Breast epithelium (tissue), 4 donors: ENCODE results near the gene SLC6A1. TPM values are rescaled to one million over a fixed set of nuclear protein-coding genes. Genes with fewer than 3 reads are reported as not detected.

Experiments
- DNase-seq, 2 donors: peaks; one replicate each; pipeline ENCODE4 v3.0.0-alpha.2; 2019; ENCODE audit warnings: low spot score in 2 of 2
- H3K27ac ChIP-seq, 2 donors: fragments of 200-600 bp; sonication (generic) in 1 of 2; one replicate each; pipeline ENCODE4 v1.5.1; 2016 to 2019; ENCODE audit warnings: mild to moderate bottlenecking in 1 of 2
- H3K27me3 ChIP-seq, 2 donors: fragments of 200-600 bp; sonication (generic) in 1 of 2; one replicate each; pipeline versions ENCODE4 v1.5.1 to v1.6.0; 2017 to 2019; ENCODE audit warnings: control low read depth in 1 of 2, mild to moderate bottlenecking in 1 of 2
- H3K36me3 ChIP-seq: fragments of 200-600 bp; one replicate; pipeline ENCODE4 v1.5.1; 2019
- H3K4me1 ChIP-seq, 2 donors: fragments of 200-600 bp; sonication (generic); one replicate each; pipeline ENCODE4 v1.5.1; 2016 to 2019; ENCODE audit warnings: control low read depth in 1 of 2
- H3K4me3 ChIP-seq, 3 donors: fragments of 200-600 bp; sonication (generic); 1 replicate in 2 of 3; 2 replicates in 1 of 3; pipeline ENCODE4 v1.5.1; 2016 to 2019; ENCODE audit warnings: mild to moderate bottlenecking in 3 of 3, moderate library complexity in 2 of 3
- H3K9me3 ChIP-seq, 2 donors: fragments of 200-600 bp; sonication (generic) in 1 of 2; one replicate each; pipeline ENCODE4 v1.5.1; 2016 to 2019; ENCODE audit warnings: control low read depth in 1 of 2
- POLR2A ChIP-seq: fragments of 450-650 bp; IDR thresholded peaks from one replicate; pipeline ENCODE4 v1.6.1; 2016; ENCODE audit warnings: antibody characterized with exemption, mild to moderate bottlenecking, moderate library complexity
- POLR2AphosphoS5 ChIP-seq, 3 donors: sonication (generic); formaldehyde crosslinking; IDR thresholded peaks; one replicate each; pipeline ENCODE4 v1.6.1; 2017; ENCODE audit warnings: antibody characterized with exemption in 3 of 3
- intact Hi-C: fragments of 100-400 bp; cut with DNase I; formaldehyde crosslinking; loops from one replicate; pipeline ENCODE4 v1.15.1; 2023; ENCODE audit warnings: low total_unique reads
- total RNA-seq, 3 donors: library from RNA; depleted of rRNA; stranded (reverse); fragments of >200 nt; gene quantifications; one replicate each; pipeline ENCODE4 v1.1.0, GENCODE V29; 2016
- TF ChIP-seq, protein P1 (sequence below), 3 donors: fragments of 450-650 bp; IDR thresholded peaks; one replicate each; pipeline ENCODE4 v1.5.1; 2016 to 2017; ENCODE audit warnings: antibody characterized with exemption in 3 of 3, mild to moderate bottlenecking in 3 of 3, moderate library complexity in 3 of 3

SLC6A1 gene
- total RNA-seq, 3 donors from 2014 or later = under 0.01 to 0.32 (median 0.29) TPM

- TF ChIP-seq POLR2A (no peak), POLR2AphosphoS5 (IDR thresholded peaks at IDR 0.05) (no peak)
- TF ChIP-seq, protein P1, sequence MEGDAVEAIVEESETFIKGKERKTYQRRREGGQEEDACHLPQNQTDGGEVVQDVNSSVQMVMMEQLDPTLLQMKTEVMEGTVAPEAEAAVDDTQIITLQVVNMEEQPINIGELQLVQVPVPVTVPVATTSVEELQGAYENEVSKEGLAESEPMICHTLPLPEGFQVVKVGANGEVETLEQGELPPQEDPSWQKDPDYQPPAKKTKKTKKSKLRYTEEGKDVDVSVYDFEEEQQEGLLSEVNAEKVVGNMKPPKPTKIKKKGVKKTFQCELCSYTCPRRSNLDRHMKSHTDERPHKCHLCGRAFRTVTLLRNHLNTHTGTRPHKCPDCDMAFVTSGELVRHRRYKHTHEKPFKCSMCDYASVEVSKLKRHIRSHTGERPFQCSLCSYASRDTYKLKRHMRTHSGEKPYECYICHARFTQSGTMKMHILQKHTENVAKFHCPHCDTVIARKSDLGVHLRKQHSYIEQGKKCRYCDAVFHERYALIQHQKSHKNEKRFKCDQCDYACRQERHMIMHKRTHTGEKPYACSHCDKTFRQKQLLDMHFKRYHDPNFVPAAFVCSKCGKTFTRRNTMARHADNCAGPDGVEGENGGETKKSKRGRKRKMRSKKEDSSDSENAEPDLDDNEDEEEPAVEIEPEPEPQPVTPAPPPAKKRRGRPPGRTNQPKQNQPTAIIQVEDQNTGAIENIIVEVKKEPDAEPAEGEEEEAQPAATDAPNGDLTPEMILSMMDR (IDR thresholded peaks at IDR 0.05) = no peak
- no peaks in the 10 kb centered on the region for H3K9me3 ChIP-seq
- no peak overlapping the region for H3K27ac ChIP-seq
- peaks cover 0 to 68% of the 10 kb centered on the region in 2 donors for H3K27me3 ChIP-seq
- H3K4me1 ChIP-seq = no peaks in the 10 kb centered on the region
- intact Hi-C loops = no loop called here
- H3K36me3 ChIP-seq = no peaks in the 10 kb centered on the region
- no peak overlapping the region for H3K4me3 ChIP-seq
- no peak for DNase-seq
Observed at GRCh38 chr3:10997196-10997595, 4.6 kb downstream of the SLC6A1 start.

DNA sequence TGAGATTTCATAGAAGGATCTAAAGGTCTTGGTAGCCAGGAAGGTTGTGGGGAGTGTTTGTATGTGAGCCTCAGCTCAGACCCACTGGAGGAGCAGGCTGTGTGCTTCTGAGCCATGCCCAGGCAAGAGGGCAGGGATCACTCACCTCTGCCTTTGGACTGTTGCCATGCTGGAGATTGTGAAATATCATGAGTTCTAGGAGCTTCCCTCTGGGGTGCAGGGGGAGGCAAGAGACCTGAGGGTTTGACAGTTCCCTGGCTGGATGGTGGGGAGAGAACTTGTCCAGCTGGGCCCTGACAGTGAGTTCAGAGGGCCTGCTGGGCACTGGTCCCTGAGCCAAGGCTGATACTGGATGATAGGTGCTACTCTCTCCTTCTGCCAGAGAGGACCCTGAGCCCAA, 6.0 kb downstream of the SLC6A1 start:
- Histone ChIP-seq H3K9me3 (no peaks in the 10 kb centered on the region), H3K4me1 (no peaks in the 10 kb centered on the region), H3K27ac (no peak overlapping the region), H3K27me3 (peaks cover 0 to 63% of the 10 kb centered on the region in 2 donors), H3K36me3 (no peaks in the 10 kb centered on the region), H3K4me3 (no peak overlapping the region)
- DNase-seq = no peak
- TF ChIP-seq POLR2A = no peak
- TF ChIP-seq, protein P1 (IDR thresholded peaks at IDR 0.05) = no peak
- no peak for TF ChIP-seq POLR2AphosphoS5 (IDR thresholded peaks at IDR 0.05)
- intact Hi-C loops = no loop called here

DNA sequence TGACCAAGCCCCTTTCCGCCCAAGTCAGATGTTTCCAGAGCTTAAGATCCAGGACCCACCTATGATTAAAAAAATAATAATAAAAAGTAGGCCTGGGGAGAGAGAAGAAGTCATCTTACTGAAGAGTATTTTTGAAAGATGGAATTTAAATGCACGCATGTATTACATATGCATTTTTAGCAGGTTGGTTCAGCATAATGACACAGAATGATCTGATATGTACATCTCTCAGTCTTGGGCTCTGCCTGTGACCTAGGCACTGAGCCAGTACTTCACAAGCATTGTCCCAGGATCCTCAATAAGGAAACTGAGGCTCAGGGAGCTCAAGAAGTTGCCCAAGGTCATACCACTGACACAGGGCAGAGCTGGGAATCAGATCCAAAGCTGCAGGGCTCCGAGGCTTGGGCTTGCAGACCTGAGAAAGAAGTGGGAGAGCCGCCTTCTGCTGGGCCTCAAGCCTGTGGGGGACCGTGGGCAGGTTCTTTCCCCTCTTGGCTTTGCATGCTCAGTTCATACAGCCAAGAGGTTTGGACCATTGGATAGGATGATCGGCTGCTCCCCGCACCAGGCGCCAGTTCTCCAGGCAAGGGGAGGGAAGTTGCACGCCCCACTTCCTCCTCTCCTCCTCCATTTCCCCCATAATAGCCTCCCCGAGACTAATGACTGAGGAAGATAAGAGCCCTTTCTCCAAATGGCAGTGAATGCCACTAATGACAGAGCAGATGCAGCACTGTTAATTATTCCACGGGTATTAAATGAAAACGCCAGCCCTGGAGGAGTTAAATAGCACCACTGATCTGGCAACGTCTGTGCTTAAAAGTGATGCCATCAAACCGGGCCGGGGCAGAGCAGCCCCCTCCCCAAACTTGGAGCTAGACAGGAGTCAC, 6.9 kb downstream of the SLC6A1 start:
- no peaks in the 10 kb centered on the region for H3K36me3 ChIP-seq
- TF ChIP-seq POLR2A = no peak
- TF ChIP-seq, protein P1 (IDR thresholded peaks at IDR 0.05) = no peak
- no peak for TF ChIP-seq POLR2AphosphoS5 (IDR thresholded peaks at IDR 0.05)
- H3K4me1 ChIP-seq = no peaks in the 10 kb centered on the region
- H3K9me3 ChIP-seq = no peaks in the 10 kb centered on the region
- H3K27me3 ChIP-seq = peaks cover 0 to 54% of the 10 kb centered on the region in 2 donors
- DNase-seq = no peak
- intact Hi-C loops = no loop called here
- no peak overlapping the region for H3K27ac ChIP-seq
- no peak overlapping the region for H3K4me3 ChIP-seq

GRCh38 chr3:11000528-11000927, 8.0 kb downstream of the SLC6A1 start:
- Histone ChIP-seq H3K36me3 (no peaks in the 10 kb centered on the region), H3K4me3 (no peak overlapping the region), H3K27me3 (peaks cover 0 to 43% of the 10 kb centered on the region in 2 donors), H3K4me1 (no peaks in the 10 kb centered on the region), H3K9me3 (no peaks in the 10 kb centered on the region), H3K27ac (no peak overlapping the region)
- no peak for DNase-seq
- TF ChIP-seq POLR2A (no peak), POLR2AphosphoS5 (IDR thresholded peaks at IDR 0.05) (no peak)
- TF ChIP-seq, protein P1 (IDR thresholded peaks at IDR 0.05) = no peak
- intact Hi-C loops = no loop called here

DNA sequence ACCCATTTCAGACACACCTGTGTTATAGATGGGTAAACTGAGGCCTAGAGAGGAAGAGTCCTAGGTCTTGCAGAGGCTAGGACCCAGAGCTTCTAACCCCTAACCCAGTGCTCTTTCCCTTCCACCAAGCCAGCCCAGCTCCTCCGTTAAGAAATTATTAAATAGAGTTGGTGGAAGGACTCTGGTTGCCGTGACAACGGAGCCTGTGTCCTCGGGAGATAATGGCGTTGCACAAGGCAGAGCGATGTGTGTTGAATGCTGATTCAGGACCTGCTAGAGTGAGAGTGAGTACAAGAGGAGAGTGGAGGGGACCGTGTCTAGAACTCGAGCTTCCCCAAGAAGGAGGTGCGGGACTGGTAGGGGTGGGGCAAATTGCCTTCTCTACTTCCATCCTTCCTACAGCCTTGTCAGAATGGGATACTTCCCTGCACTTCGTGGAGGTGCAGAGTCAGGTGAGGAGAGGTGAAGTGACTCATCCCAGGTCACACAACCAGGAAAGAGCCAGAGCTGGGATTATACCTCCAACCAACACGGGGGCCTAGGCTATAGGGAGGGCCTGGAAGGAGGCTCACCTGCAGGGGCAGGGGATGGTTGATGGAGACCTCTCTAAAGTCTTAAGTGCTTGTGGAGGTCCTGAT, 8.6 kb downstream of the SLC6A1 start:
- Histone ChIP-seq H3K27ac (no peak overlapping the region), H3K4me3 (no peak overlapping the region), H3K36me3 (no peaks in the 10 kb centered on the region), H3K27me3 (peaks cover 0 to 37% of the 10 kb centered on the region in 2 donors), H3K9me3 (no peaks in the 10 kb centered on the region), H3K4me1 (no peaks in the 10 kb centered on the region)
- DNase-seq = no peak
- intact Hi-C loops = no loop called here
- TF ChIP-seq, protein P1 (IDR thresholded peaks at IDR 0.05) = no peak
- TF ChIP-seq POLR2A (no peak), POLR2AphosphoS5 (IDR thresholded peaks at IDR 0.05) (no peak)
